CMK (cell line): ENCODE results near the gene MAGEF1.

Source experiments
- DNase-seq: peaks from one replicate; pipeline ENCODE4 v3.0.0-alpha.2; 2010; ENCODE audit warnings: low read depth

The MAGEF1 gene

DNA sequence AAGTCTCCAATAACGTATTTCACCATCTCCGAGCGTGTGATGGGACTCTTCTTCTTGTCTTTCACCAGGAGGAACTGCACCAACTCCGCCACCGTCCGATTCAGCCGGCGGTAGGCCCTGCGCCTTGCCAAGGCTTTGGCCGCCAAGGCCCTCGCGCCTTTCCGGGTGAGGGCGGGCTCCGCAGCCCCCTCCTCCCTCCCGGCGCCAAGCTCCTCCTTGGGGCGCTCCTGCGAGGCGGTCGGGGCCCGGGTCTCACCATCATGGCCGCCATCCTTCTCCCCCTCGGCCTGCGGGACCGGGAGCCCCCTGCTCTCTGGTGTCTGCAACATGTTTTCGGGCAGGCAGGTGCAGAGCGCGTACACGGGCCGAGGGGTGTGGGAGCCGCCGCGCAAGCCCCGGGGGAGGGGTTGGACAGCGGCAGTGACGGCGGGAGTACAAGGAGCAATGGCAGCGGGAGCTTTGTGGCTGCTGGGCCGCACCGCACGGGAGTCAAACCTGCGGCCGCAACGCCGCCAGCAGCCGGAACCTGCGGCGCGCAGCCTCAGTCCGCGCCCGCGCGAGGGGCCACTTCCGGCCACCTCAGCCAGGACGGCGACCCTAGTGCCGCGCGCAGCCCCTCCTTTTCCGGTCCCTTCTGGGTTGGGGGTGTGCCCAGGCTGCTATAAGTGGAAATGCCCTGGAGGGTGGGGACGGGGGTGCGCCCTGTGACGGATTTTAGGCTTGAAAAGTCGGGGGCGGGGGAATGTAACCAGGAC is at the start of gene MAGEF1:
Gene MAGEF1 (minus strand): TSS at position 572 of the 755 bp plus-strand sequence. CDS start 243 bp downstream, at position 329.
- DNase-seq: peak; percentile 68

DNA sequence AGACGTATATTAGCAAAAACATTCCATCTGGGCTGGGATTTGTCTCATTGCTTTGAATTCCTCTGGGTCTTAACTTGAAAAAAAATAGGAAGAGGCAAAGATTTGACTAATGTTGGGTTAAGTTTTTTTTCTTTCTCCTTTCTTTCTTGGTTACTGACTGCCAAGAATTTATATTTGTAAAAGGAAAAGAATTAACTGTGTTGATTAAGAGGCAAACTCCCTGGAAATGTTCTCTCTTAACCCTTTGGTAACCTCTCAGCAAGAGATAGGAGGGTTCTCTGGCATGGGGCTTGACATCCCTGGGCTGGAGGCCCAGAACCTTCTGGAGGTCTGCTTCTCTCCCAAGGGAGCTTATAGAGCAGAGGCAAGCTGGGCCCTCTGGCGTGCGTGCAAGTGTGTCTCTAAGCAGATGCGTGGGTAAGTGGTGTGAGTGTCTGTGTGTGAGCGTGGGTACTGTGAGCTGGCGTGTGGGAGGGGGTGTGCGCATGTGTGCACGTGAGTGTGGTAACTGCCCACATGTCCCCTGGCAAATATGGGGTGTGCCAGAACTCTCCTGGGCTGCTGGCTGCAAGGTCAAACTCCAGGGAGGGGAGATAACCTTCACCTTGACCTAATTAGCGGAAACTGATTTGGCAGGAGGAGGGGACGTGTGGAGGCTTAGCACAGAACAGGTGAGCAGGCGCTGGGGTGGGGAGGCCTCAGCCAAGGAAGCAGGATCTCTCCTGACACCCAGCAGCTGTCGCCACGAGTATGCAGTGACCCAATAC is 49.4 kb upstream of the MAGEF1 start:
- no peak for DNase-seq

DNA sequence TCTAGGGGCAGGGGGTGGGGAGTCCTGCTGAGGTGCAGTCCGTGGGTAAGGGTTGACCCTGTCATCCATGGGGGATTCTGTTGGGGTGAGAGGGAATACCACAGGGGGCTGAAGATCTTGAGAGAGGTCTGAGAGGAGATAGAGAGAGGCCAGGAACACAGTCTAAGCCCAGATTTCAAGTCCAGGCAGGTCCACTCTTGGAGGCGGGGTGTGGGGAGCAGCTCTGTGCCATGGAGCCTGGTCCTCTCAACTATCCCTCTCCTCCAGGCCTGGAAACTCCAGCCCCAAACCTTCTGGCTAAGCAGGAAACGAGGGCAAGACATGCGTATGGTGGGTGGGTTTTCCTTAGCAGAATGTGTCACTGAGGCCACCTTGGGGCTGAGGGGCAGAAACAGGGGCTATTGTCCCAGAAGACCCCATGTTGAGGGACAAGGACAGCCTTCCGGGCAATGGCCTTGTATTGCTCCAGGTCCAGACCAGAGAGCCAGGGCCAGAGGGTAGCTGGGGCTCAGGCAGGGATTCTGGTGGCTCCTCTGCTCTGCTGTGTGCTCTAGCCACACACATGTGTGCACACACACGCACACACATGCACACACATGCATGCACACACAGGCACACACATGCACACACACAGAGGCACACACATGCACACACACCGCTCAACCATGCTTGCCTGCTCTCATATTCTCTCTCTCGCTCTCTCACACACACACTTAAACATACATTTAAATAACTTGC is 48.6 kb upstream of the MAGEF1 start:
- DNase-seq: no peak

- no peak for DNase-seq
These were observed 47.9 kb upstream of the MAGEF1 start for GRCh38 chr3:184759666-184760200.

GRCh38 chr3:184758056-184758455 is 46.2 kb upstream of the MAGEF1 start:
- no peak for DNase-seq

GRCh38 chr3:184757022-184757651 is 45.3 kb upstream of the MAGEF1 start:
- no peak for DNase-seq

DNA sequence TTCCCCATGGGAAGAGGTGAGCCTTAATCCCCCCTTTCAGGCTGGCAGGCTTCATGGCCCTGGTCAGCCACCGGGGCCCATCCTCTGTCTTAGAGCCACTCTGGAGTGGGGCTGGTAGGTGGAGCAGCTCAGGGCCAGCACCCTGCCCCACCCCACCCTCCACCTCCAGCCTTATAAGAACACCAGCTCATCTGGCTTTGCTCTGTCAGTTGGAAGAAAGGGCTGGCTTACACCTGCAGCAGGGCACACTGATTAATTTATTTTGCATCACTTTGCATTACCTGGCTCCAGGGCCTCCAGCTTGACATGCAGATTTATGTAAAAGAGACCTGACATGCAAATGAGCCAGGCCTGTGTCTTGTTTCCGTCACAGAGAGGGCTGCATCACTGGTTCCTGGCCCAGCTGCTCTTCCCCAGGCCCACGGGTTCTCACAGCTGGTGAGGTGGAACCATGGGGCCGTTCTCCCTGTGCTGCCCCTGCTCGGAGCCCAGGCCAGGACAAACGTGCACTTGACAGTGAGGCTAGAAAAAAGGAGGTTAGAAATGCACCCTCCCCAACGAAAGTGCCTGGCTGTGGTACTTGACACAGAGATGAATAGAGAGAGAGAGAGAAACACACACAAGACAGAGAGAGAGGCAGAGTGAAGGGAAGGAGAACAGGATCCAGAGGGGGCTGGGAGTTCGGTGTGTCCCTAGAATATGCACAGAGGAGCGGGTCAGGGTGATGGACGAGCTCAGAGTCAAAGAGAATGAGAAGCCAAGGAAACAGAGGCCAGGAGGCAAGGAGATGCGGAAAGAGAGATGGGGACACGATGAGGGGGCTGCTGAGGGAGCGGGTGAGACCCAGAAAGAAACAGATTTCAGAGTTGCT is 44.5 kb upstream of the MAGEF1 start:
- DNase-seq: no peak

DNA sequence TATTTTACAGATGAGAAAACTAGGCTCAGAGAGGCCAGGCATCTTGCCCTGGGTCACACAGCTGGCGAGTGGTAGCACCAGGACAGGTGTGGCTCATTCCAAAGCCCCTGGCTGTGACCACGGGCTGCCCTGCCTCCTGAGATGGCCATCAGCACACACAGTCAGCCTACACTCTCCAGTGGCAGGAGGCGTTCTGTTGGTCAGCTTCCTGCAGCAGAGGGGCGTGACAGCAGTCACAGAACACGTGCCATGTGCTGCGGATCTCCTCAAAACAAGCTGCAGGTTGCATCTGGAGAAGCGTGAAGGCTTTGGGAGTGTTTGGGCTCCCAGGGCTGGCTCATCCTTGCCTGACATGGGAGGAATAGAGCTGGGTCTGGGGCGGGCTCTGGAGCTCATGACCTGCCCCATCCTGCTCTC is 43.5 kb upstream of the MAGEF1 start:
- DNase-seq: no peak

DNA sequence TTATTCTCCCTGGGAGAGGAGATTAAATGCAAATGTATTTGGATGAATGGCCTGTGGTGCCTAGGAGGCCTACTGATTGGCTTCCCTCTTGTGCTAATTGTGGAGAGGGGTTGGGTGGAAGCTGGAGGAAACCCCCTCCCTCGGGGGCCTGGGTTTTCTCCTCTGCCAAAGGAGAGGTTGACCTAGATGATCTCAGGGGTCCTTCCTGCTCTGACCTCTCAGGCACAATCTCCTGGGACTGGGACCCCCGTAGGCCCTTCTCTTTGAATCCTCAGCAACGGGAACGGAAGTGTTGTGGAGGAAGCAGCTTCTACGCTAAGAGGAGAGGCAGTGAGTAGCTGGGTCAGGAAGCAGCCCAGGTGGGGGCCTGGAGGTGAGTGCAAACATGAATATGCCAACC is 40.5 kb upstream of the MAGEF1 start:
- DNase-seq: no peak

- DNase-seq: no peak
These were observed 39.6 kb upstream of the MAGEF1 start for GRCh38 chr3:184751204-184752040.

DNA sequence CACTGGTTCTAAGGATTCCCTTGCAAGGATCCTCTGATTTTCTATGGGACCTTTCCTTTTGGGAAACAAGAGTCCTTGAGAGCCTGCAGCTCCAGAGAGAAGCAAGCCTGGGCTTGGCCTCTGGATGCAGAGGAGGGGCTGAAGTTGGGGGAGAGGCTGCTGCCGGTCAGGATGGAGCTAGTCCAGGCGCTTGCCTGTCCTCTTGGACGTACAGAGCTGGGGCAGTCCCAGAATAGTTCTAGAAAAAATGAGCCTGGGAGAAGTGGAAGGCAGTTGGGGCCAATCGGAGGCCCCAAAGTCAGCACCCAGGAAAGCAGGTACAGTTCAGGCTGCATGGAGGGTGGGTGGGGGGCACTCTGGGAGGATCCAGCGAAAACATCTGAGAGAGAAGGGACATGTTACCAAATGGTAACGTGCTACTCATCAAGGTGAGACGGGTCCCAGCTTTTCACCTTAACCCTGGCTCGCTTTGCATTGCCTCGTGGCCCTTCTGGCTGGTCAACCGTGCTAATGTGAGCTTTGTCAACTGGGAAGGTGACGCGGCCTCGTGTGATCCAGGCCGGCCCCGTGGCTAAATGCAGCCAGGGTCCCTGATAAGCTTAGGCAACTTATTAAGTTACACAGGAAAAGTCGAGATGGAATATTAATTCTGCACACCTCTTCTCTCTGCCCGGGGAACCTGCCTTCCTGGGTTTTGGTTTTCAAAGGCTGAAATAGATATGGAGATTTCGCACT is 38.7 kb upstream of the MAGEF1 start:
- no peak for DNase-seq

GRCh38 chr3:184749168-184749744 is 37.4 kb upstream of the MAGEF1 start:
- no peak for DNase-seq

- DNase-seq: no peak
These were observed 36.6 kb upstream of the MAGEF1 start for GRCh38 chr3:184748219-184749135.

GRCh38 chr3:184746131-184747120 is 34.6 kb upstream of the MAGEF1 start:
- DNase-seq: no peak

- DNase-seq: no peak
These were observed 33.7 kb upstream of the MAGEF1 start for GRCh38 chr3:184745526-184745925.

- DNase-seq: no peak
These were observed 31.4 kb upstream of the MAGEF1 start for GRCh38 chr3:184743248-184743647.
